Activated T-cell treated with anti-CD3 and anti-CD28 coated beads, Interleukin-2, amount 50 U/mL, for 48 hours (primary cell): ENCODE data around the gene ZC3HAV1.
"Not testable (repeated sequence)": the region's sequence is repeated elsewhere in the genome, so short reads cannot be mapped to it uniquely, and the experiment has no call there.

ENCODE experiments used
- DNase-seq, 2 experiments: peaks; one replicate each; pipeline ENCODE4 v3.0.0-alpha.2; 2020

Gene ZC3HAV1

DNA sequence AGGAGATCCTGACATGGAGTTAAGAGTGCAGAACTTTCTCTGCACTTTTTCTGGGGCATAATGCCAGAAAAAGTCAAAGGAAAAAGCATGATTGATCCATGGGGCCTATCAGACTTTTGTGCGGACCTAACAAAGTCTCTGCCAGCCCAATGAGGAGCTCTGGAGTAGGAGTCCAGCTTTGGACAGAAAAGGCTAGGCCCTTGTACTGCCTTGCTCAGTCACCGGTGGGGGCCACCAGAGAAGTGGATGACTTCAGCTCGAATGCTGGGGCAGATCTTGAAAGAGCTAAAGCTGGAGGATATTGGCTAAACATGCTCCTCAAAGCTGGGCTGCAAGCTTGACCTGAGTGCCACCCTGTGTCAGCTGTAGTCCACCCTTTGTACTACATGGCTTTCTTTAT is 2.8 kb upstream of the ZC3HAV1 start:
- DNase-seq, result no peak

GRCh38 chr7:139111811-139112301 is 2.3 kb upstream of the ZC3HAV1 start:
- no peak for DNase-seq

DNA sequence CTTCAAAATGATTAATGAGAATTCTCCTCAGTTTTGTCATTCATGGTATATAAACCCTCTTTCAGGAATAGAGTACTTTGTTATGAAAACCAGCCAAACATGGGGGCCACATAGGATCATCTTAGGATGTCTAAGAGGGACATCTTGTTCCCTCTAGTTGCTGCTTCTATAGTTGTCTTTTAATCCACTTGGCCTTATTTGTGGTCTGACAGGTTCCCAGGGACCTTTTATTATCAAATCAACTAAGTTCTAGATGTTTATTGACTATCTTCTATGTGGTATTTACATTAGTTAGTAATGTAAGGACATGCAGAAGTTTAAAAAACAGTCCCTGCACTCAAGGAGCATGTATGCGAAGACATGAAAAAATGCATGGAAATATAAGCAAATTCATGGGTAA is 1.6 kb upstream of the ZC3HAV1 start:
- no peak for DNase-seq

DNA sequence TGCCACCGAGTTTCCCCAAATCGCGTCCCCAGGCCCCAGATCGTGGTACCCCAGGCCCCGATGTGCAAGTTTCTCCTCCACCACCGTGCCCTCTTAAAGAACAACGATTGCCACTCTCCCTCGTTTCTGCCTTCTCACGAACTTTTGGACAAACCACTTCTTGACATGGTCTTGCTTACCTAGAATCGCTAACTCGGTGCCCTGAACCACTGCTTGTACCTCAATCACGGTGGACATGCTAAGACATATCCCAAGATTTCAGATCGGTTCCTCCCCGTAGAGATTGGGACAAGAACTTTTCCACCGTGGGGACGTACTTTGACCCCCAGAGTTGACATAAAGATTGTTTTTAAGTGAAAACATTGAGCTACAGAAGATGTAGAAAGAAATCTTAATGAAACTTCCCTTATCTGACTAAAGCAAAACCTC is 477 bp upstream of the ZC3HAV1 start:
- DNase-seq, result no peak

DNA sequence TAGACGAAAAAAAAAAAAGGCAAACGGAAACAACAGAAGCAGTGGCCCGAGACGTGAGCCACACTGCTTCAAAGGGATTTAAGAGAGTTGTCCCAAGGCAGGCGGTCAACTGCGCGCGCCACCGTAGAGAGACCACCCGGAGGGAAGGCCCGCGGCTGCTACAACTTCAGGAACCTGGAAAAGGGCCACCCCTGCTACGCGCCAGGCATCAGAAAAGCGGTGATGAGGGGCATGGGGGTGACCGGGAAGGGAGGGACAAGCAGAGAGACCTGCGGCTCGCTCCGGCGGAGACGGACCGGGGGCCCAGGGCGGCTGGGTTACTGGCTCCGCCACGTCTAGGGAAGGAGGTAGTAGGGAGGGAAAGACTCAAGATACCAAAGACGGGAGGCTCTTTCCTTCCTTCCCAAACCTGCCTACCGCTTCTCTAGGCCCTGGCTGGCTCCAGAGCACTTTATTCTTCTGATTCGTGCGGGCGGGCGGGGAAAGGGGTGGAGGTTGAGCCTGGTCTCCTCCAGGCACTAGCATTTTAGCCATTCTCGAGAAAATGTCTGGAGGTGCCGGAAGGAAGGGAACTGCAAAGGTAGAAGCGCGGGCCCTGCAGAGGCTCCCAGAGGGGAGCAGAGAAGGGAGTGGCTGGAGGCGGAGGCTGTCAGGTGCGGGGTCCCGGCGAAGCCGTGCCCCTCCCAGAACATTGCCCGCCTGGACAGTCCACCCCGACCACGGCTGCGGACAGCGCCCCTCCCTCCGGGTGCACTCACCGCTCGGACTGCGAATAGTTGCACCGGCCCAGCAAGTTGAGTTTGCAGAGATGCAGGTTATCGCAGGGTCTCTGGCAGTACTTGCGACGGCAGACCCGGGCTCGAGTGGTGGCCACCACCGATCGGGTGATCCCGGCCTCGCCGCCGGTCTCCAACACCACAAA is 993 bp downstream of the ZC3HAV1 start:
- DNase-seq, result peak in 1 of 2 experiments; percentile 64

DNA sequence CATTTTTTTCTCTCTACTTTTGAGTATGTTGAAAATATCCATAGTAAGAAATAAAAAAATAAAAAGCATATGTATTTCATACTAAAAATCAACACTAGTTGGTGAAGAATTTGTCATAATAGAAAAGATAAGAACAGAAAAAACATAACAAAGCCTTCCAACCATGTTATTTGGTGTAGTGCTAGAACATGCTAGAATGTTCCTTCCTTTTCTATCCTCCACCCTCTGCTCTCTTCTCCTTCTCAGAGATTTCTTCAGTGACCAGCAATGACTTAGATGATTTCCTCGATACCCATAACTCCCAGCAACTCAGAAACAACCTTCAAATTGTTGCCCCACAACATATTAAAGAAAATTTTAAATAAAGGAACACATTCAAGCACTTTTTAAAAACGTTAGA is 2.6 kb downstream of the ZC3HAV1 start:
- DNase-seq, result no peak

DNA sequence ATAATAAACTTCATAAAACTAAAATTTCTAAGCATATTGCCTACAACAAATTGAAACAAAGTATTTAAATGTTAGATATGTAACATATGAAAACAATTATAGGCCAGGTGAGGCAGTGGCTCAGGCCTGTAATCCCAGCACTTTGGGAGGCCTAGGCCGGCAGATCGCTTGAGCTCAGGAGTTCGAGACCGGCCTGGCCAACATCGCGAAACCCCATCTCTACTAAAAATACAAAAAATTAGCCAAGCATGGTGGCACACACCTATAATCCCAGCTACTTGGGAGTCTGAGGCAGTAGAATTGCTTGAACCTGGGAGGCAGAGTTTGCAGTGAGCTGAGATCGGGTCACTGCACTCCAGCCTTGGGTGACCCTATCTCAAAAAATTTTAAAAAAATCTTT is 3.3 kb downstream of the ZC3HAV1 start:
- peak in 1 of 2 experiments; percentile 44 for DNase-seq

DNA sequence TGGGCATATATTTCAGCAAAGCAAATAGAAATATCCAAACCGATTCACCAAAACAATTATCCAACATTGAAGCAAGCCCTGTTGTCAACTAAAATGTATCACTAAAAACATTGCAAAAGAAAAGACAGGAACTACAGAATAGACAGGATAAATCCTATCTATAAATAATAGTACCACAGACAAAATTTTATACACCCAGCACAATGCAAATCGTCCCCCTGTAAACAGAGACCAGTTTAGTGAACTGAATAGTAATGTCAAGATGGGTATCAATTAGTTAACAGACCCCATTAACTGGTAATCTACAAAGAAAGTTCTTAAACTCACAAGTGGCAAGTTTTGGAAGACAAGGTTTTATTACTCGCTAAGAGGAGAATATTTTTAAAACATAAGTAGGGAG is 4.0 kb downstream of the ZC3HAV1 start:
- no peak for DNase-seq

- DNase-seq, result peak in 1 of 2 experiments; percentile 67
These were observed 5.4 kb downstream of the ZC3HAV1 start for GRCh38 chr7:139104091-139104450.

- DNase-seq, result peak in 1 of 2 experiments; percentile 10
These were observed 6.3 kb downstream of the ZC3HAV1 start for GRCh38 chr7:139103057-139103815.

GRCh38 chr7:139101637-139102158 is 7.8 kb downstream of the ZC3HAV1 start:
- not testable (repeated sequence) for DNase-seq

GRCh38 chr7:139099172-139099947 is 10.2 kb downstream of the ZC3HAV1 start:
- DNase-seq, result peak; percentile 16 to 18

DNA sequence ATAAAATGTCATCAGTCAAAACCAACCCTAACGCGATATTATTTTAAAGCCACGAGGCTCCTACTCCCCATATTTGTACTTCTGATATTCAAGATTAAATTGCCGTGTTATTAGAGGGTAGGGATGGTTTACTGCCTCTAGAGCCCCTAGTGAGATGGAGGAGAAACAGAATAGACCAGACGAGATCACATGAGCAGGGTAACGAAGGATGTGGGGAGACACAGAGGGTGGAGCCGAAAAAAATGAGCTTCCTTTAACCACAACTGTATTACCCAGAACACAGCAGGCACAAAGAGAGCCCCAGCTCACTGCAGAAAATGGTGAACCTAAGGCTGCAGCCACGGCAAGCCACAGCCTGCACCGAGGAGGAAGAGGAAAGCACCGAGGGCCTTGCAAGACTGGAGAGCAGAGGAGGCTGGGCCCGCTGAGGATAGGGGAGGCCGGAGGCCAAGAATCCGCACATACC is 14.3 kb downstream of the ZC3HAV1 start:
- DNase-seq, result peak; percentile 77 to 78

DNA sequence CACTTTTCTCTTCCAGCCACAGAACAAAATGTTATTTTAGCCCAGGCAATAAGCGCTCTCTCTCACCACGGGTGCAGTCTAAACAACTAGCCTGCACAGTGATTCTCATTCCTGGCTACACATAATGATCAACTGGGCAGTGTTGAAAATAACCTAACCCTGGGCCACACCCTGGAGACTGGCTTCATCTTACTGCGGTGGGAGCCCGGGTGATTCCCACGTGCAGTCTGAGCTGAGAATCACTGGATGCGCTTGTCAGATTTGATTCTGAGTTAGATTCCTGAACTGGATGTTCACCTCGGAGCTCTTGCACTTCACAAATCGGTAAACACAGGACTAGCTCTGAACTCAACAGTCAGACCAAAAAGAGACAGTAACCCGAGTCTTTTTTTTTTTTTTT is 14.9 kb downstream of the ZC3HAV1 start:
- DNase-seq, result peak; percentile 19 to 39

GRCh38 chr7:139094030-139094429 is 15.5 kb downstream of the ZC3HAV1 start:
- DNase-seq, result peak in 1 of 2 experiments; percentile 29

GRCh38 chr7:139093512-139093911 is 16.0 kb downstream of the ZC3HAV1 start:
- DNase-seq, result peak; percentile 64 to 69

DNA sequence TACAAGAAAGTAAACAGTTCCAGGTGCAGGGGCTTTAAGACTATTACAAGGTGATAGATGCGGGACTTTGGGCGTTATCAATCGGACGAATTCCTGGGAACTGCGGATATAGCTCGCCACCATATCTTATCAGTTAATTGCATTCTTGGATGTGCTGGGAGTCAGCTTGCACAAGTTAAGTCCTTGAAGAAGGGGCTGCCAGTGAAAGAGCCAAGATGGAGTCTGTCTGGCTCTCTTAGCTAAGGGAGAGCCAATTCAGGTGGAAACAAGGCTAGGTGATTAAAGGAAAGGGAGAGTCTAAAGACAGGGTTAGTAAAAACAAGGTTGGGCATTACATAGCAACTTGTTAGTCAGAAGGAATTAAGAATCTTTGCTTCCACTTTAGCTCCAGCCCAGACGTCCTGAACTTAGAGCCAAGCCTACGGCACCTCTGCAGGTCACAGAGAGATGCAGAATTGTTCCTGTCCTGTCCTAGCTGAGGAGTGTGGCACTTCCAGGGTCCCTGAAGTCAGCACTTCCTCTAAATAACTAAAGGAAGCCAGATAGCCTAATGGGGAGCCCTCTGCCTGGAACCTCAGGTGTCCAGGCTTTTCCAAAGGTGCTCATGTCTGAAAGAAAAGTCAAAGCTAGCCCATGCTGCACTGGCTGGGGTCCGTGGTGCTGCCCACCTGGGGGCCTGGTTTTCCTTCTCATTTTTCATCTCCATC is 17.3 kb downstream of the ZC3HAV1 start:
- DNase-seq, result peak in 1 of 2 experiments; percentile 24

DNA sequence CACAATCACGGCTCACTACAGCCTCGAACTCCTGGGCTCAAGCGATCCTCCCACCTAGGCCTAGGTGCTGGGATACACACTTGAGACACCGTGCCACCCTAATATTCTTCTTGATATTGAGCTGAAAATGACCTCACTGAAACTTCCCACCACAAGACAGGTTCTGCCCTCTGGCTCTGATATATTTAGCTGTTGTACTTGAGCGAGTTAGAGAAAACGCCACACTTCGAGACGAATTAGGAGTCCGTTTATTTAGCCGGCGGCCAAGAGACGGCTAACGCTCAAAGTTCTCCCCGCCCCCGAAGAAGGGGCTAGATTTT is 17.9 kb downstream of the ZC3HAV1 start:
- peak in 1 of 2 experiments; percentile 28 for DNase-seq

DNA sequence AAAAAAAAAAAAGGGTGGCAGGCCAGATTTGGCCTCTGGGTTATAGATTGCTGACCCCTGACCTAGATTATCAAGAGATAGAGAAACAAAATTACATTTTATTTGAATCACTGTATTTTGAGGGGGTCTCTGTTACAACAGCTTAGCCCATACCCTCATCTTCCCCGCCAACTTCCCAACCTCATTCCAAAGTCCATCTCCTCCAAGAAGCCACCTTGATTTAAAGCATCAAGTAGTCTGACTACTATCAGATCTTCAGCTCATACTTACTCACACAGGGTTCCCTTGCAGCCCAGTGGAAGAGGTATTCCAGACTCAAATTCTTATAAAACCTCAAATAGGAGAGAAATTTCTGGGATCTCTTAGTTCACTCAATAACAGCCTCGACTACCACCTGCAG is 20.4 kb downstream of the ZC3HAV1 start:
- no peak for DNase-seq

DNA sequence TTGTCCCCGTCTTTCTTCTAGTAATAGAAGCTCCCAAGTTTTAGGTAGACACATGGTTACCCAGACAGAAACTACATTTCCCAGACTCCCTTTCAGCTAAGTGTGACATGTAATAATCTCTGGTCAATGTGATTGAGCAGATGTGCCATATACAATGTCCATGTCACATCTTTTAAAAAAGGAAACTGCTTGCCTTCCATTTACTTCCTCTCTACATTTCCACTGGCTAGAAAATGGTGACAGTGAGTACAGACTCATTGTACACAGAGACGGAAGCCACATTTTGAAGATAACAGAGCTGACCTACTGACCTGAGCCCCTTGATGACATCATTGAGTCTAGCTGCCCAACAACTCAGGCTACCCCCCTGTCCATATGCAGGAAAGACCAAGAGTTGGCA is 21.3 kb downstream of the ZC3HAV1 start:
- DNase-seq, result no peak

GRCh38 chr7:139087212-139087611 is 22.3 kb downstream of the ZC3HAV1 start:
- DNase-seq, result peak in 1 of 2 experiments; percentile 9

DNA sequence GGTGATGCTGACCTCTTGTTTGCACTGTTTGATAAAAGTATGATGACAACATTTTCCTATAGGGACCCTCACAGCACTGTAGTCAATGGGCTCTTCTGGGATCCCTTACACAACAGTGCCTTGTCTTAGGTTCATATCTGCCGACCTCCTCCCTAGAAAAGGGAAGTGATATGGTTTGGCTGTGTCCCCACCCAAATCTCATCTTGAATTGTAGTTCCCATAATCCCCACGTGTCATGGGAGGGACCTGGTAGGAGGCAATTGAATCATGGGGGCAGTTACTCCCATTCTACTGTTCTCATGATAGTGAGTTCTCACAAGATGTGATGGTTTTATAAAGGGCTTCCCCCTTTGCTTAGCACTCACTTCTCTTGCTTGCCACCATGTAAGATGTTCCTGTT is 23.1 kb downstream of the ZC3HAV1 start:
- peak; percentile 16 to 18 for DNase-seq
